ENCODE data around the gene FAM47E.

Gene FAM47E, protein sequence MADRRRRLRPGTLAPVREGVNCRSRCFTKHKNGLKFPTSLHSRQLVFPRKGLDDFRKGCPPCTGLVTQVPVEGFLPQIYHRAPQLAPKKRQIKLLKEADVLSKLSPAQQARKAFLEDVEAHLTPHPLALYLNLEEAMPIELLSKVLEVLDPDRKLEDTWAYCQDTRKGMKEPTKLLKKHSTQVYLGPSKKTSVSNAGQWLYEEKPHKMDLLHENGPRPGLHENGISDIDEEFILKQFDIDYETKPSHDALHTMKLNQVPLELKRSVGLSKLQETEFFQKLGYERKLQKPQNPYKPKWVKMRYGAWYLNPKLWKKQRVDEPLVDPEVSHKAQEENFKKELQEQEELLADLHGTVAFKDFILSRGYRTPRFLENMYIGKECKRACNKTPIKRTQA

GRCh38 chr4:76251441-76252270 lies at the start of gene FAM47E:
TSS of gene FAM47E (plus strand) at chr4:76251721. CDS start at chr4:76251747, 26 bp downstream.
- DNase-seq, result peak; percentile 63

- DNase-seq, result no peak
Measured at GRCh38 chr4:76203541-76203940, 48.0 kb upstream of the FAM47E start.

GRCh38 chr4:76204936-76205335 lies 46.6 kb upstream of the FAM47E start:
- DNase-seq, result no peak

DNA sequence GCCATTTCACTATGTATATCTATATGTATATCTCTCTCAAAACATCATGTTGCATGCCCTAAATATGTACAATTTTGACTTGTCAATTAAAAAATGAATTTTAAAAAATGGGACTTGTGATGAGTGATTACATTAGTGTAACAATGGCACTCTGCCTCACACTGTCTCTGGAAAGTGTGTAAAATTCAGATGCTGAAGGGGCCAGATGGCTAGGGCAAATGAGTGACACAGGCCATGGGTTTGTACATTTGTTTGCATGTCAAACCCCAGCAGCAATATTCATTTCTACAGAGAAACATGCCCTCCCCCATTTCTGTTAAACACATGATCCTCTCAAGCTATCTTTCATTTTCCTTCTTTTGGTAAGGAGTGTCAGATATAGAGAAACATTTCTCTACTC lies 46.0 kb upstream of the FAM47E start:
- DNase-seq, result no peak

- DNase-seq, result no peak
Measured at GRCh38 chr4:76206222-76206942, 45.1 kb upstream of the FAM47E start.

DNA sequence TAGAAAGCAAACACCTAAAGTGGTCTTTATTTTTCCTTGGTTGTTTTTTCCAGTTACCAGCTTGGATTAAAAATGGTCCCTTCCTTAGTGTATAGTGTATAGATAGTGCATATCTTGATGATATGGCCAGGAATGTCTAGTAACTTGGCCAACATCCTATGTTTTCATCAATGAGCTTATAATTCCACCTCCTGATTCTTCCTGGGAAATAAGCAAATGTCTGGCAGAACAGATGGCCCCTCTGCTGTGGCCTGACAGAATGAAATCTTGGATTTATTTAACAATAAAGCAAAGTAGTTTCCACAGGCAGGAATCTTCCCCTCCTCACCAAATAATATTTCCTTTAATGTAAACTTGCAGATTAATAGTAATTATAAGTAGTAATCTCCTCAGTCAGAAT lies 44.0 kb upstream of the FAM47E start:
- no peak for DNase-seq

DNA sequence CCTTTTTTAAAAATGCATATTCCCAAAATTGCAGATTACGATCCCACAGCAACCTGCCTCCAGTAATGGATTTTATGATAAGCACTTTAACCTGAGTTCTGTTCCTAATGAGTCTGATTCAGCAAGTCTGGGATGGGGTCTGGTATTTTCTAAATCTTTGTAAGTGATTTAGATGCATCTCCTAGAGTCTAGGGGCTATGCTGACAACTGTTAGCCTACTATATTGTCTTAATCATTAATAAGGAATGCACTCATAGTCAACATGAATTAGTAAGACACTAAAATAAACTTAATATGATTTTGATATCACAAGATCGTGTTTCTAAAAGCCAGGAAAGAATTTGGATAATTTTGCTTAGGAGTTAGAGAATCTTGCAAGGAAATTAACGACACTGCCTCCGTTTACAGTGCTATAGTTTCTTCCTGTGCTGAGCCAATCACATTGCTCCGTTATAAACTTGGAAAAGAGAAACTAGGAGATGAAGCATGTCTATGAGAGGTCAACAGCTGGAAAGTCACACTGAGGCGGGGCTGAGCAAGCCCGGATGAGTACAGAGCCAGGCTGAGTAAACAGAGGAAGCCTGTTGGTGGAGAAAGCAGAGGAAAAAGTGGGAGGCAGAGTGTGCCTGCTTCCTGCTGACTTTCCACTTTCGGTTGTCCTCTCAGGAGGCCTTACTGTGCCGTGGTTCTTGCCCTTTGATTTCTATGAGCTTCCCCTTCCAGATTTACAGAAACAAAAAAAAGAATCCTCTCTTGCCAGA lies 43.3 kb upstream of the FAM47E start:
- DNase-seq, result no peak

- no peak for DNase-seq
Measured at GRCh38 chr4:76209881-76210280, 41.6 kb upstream of the FAM47E start.

GRCh38 chr4:76210452-76210851 lies 41.1 kb upstream of the FAM47E start:
- DNase-seq, result no peak

GRCh38 chr4:76211769-76212708 lies 39.5 kb upstream of the FAM47E start:
- no peak for DNase-seq

GRCh38 chr4:76212851-76213414 lies 38.6 kb upstream of the FAM47E start:
- DNase-seq, result no peak

DNA sequence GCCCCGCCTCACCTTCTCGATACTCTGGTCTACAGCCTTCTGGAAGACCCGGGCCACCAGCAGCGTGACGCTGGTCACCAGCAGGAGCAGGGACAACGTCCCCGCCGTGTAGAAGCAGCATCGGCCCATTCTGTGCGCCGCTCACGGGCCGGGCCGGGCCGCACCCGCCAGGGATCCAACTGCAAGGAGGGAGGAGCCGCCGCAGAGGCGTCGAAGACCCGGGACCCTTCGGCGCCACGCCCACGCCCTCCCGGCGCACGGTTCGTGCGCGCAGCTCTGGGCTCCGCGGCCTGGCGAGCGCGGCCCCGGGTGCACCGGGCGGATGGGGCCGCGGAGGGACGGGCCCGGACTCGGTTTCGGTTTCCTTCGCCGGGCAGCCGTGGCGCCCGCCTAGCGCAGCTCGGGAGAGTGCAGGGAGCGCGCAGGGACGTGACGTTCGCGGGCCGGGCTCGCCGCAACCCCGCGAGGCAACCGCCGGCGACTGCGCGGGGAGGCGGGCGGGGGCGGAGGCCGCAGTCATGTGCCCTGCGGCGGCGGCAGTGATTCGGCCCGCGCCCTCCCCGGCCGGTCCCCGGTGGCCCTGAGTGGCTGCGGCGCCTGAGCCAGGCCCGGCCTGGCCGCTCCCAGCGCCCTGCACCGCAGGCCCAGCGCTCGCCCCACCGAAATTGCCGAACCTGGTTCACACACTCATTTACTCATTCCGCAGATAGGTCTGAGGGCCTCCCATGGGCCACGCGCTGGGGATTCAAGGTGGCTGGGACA lies 37.9 kb upstream of the FAM47E start, which contains the start of gene SCARB2:
SCARB2 (minus strand) TSS at position 410 of the 762 bp plus-strand sequence; CDS start at position 129, 281 bp downstream.
- DNase-seq, result peak; percentile 73

- DNase-seq, result no peak
Measured at GRCh38 chr4:76214177-76214675, 37.3 kb upstream of the FAM47E start.

- DNase-seq, result peak; percentile 86
Measured at GRCh38 chr4:76215077-76215476, 36.4 kb upstream of the FAM47E start.

GRCh38 chr4:76216524-76216923 lies 35.0 kb upstream of the FAM47E start:
- no peak for DNase-seq

DNA sequence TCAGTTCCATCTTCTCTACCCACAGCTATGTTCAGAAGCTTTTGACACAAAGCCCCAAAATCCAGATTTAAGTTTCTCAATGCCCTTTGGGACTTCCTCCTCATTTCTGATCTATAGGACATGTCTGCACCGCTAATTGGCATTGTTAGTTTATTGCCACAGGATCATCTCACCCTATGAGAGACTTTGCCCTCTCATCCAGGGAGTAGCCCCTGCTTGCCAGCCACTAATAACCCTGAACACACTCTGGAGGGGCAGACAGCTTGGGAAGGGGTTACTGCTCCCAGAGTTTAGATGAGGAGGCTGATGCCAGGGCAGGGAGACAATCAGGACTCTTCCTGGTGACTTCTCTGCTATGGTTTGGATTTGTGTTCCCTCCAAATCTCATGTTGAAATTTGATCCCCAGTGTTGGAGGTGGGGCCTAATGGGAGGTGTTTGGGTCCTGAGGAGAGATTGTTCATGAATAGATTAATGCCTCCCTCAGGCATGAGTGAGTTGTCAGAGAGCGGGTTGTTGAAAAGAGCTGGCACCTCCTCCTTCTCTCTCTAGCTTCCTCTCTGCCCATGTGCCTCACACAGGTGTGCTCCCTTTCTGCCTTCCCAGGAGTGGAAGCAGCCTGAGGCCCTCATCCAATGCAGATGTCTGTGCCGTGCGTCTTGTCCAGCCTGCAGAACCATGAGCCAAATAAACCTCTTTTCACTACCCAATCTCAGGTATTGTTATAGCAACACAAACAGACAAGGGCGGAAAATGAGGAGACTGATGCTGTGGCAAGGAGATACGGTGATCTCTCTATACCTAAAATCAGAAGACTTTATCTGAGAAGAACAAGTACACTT lies 34.3 kb upstream of the FAM47E start:
- no peak for DNase-seq

- no peak for DNase-seq
Measured at GRCh38 chr4:76219299-76220055, 32.0 kb upstream of the FAM47E start.

DNA sequence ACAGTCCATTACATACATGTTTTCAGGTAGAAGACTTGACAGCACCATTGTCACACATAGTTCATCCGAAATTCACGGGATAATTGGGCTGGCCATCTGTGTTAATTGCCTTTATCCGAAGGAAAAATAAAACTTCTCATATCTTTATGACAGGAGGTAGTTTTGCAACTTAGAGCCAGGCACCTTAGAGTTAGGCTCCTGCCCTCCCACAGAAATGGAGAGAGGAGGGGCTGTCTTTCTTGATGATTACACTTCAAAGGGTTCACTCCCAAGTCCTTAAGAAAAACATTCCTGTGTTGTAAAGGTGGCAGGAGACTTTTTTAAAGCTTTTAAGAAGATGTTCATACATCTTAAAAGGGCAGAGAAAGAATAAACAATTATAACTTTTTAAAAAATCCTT lies 27.4 kb upstream of the FAM47E start:
- DNase-seq, result no peak

Data from hematopoietic multipotent progenitor cell treated with erythropoietin and hydrocortisone succinate and interleukin-3 and kit ligand, for 8 days (in vitro differentiated cells).